KBM-7 (cell line): ENCODE data around the gene MAP4K1.
A peak's percentile ranks its signal among the peaks of the same experiment; 100 is the strongest.
"Not testable (repeated sequence)": the region's sequence is repeated elsewhere in the genome, so short reads cannot be mapped to it uniquely, and the experiment has no call there.

ENCODE experiments used
- DNase-seq: peaks from one replicate; pipeline ENCODE4 v3.0.0-alpha.2; 2015
- in situ Hi-C: fragments of 300-500 bp; cut with MboI; formaldehyde crosslinking; loops from 2 replicates; pipeline ENCODE4 v1.14.3; 2020; ENCODE audit warnings: low sequenced_read_pairs, low pct_unique_long_range_greater_than_20kb, mixed read lengths

MAP4K1 gene

DNA sequence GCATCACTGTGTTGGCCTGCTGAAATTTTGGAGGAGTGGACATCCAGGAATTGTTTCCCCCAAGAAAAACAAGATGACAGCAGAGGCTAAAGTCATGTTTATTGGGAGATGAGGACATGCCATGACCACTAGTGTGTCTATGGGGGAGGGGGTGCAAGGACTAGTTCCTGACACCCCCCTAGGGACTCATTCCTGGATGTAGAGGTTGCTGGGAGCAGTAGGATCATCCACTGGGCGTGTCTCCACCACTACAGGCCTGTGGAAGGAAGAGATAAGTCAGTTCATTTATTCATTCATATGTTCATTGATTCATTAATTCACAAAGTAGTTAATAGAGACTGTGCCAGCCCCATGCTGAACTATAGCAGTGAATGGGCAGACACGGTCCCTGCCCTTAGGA lies 30.2 kb downstream of the MAP4K1 start:
- in situ Hi-C loops: no loop called here
- DNase-seq: no peak

DNA sequence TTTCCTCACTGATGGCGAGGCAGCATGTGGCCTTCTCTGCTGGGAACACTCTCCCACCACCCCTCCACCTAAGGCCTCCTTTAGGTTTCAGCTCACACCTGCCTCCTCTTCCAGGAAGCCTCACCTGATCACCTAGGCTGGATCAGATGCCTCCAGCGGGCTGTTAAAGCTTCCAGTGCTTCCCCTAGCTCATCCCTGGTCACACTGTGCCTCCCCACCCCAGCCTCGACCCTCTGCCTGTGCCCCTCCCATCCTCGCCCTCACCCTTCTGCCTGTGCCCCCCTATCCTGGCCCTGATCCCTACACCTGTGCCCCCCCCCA lies 33.8 kb downstream of the MAP4K1 start:
- no peak for DNase-seq
- in situ Hi-C loops: no loop called here

DNA sequence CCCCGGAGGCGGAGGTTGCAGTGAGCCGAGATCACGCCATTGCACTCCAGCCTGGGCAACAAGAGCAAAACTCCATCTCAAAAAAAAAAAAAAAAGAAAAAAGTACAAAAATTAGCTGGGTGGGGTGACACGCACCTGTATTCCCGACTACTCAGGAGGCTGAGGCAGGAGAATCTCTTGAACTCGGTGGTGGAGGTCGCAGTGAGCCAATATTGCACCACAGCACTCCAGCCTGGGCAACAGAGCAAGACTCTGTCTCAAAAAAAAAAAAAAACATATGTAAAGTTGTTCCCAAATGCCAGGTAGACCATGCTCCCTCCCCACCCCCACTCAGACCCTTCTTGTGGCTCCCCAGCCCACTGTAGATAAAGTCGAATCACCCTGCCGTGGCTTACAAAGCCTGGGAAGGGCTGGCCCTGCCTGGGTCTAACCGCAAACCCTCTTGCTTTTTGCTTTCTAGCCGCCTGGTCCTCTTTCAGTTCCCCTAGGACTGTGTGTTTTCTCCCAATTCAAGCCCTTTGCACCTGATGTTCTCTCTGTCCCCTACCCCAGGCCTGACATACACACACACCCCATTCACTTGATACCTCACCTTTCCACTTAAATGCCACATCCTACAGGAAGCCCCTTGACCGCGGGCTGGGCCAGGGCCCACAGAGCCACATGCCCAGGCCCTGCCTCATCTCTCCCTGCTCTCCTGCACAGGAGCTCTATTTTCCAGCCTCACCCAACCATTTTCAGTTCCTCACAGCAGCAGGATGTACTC lies 34.4 kb downstream of the MAP4K1 start:
- no peak for DNase-seq
- in situ Hi-C loops: no loop called here

DNA sequence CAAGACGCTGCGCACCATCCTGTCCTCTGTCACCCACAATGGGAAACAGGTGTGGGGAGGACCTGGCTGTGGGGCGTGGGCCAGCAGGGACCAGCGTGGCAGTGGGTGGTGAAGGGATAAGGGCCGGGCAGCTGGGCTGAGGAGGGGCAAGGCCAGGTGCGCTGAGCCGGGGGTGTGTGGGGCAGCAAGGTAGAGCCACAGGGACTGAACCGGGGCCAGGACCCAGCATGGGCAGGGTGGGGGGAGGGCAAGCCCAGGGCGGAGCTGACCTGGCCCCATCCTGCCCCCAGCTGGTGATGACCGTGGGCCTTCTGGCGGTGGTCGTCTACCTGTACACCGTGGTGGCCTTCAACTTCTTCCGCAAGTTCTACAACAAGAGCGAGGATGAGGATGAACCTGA lies 37.7 kb downstream of the MAP4K1 start:
- no peak for DNase-seq
- in situ Hi-C loops: no loop called here

DNA sequence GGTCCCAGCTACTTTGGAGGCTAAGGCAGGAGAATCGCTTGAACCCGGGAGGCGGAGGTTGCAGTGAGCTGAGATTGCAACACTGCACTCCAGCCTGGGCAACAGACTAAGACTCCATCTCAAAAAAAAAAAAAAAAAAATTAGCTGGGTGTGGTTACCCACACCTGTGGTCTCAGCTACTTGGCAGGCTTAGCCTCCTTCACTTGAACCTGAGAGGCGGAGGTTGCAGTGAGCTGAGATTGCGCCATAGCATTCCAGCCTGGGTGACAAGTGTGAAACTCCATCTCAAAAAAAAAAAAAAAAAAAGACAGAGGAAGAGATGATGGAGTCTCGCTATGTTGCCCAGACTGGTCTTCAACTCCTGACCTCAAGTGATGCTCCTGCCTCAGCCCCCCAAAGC lies 38.4 kb downstream of the MAP4K1 start:
- in situ Hi-C loops, DNase-seq: not testable (repeated sequence)

DNA sequence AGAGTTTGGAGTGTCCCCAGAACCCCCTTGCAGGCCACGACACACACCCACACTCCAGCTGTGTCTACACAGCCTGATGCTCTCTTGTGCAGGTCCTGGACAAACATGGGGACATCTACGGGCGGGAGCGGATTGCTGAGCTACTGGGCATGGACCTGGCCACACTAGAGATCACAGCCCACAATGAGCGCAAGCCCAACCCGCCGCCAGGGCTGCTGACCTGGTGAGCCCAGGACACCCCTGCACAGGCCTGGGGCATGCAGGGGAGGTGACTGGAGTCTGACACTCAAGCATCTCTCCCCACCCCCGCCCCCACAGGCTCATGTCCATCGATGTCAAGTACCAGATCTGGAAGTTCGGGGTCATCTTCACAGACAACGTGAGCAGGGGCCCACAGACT lies 39.9 kb downstream of the MAP4K1 start:
- in situ Hi-C loops: no loop called here
- DNase-seq: no peak

DNA sequence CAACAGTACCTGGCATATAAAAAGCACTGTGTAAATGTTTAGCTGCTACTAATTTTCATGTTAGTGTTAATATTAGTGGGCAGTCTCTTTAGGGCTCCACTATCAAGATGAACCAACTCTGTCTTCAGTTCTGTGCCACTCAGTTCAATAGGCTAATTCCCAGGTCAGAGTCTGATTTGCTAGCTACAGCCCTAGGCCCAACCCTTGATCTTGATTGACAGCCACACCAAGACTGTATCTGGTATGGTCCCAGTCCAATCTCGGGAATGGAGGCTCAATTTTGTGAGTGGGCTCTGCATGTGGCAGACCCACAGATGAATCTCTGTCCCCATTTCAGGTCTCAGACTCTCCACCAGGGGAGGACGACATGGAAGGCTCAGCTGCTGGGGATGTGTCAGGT lies 46.1 kb downstream of the MAP4K1 start:
- in situ Hi-C loops: no loop called here
- no peak for DNase-seq

DNA sequence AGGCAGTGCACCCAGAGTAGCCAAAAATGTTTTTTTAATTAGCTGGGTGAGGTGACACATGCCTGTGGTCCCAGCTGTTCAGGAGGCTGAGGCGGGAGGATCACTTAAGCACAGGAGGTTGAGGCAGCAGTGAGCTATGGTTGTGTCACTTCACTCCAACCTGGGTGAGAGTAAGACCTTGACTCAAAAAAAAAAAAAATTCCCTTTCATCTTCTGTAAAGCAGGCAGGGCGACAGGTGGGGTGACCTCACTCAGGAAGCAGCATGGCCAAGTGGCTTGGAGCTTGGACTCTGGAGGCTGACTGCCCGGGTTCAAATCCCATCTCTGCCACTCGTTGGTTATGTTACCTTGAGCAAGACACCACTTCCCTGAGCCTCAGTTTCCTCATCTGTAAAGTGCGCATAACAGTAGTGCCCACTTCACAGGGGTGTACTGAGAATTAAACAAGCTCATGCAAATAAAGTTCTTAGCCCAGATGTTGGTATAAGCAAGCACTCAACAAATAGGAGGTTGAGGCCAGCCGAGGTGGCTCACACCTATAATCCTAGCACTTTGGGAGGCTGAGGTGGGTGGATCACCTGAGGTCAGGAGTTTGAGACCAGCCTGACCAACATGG lies 48.3 kb downstream of the MAP4K1 start:
- in situ Hi-C loops: no loop called here

DNA sequence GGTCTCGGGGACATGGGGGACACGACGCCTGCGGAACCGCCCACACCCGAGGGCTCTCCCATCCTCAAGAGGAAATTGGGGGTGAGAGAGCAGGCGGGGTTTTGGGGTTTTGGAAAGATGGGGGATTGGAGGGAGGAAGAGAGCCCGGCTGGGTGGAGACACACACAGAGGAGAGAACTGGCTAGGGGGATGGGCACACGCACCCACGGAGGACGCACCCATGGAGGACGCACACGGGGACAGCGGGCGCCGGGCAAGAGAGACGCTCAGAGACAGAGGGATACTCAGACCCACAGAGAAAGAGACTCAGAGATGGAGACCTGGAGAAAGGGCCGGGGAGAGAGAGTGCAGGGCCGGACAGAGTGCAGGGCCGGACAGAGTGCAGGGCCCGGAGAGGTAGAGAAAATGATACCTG lies 52.1 kb downstream of the MAP4K1 start:
- in situ Hi-C loops: no loop called here
- DNase-seq: no peak

More for the DNA sequence above, 48.3 kb downstream of the MAP4K1 start:
- no peak for DNase-seq

DNA sequence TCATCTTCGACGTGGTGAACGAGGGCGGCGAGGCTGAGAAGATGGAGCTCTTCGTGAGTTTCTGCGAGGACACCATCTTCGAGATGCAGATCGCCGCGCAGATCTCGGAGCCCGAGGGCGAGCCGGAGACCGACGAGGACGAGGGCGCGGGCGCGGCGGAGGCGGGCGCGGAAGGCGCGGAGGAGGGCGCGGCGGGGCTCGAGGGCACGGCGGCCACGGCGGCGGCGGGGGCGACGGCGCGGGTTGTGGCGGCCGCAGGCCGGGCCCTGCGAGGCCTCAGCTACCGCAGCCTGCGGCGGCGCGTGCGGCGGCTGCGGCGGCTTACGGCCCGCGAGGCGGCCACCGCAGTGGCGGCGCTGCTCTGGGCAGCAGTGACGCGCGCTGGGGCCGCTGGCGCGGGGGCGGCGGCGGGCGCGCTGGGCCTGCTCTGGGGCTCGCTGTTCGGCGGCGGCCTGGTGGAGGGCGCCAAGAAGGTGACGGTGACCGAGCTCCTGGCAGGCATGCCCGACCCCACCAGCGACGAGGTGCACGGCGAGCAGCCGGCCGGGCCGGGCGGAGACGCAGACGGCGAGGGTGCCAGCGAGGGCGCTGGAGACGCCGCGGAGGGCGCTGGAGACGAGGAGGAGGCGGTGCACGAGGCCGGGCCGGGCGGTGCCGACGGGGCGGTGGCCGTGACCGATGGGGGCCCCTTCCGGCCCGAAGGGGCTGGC lies 52.6 kb downstream of the MAP4K1 start:
- in situ Hi-C loops: no loop called here
- DNase-seq: no peak

DNA sequence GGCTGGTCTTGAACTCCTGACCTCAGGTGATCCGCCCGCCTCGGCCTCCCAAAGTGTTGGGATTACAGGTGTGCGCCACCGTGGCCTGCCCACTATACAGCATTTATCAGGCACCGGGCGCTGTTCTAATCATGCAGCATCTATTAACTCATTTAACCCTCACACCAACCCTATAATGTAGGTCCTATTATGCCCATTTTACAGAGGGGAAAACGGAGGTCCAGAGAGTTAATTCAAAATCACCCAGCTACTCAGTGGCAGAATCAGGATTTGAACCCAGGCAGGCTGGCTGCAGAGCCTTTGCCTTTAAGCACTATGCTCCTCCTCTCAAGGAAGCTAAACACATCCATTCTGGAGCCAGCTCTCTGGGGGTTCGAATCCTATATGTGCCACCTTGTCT lies 54.3 kb downstream of the MAP4K1 start:
- DNase-seq: no peak
- in situ Hi-C loops: no loop called here

DNA sequence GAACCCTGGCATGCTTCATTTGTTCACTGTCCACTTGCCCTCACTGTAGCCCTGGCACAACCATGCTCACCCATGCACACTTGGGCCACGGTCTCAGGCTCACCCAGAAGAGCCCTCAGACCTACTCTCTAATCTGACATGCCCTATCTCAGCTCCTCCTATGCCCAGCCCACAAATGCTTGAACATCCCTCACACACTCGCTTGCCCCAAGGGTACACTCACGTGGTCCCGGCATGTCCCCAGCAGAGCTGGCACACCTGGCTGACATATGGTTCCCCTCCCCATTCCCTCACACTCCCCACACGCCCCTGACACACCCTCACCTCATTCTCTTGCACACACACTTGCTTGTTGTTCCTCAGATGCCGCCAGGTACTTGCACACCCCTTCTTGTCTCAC lies 55.7 kb downstream of the MAP4K1 start:
- in situ Hi-C loops: no loop called here
- no peak for DNase-seq

DNA sequence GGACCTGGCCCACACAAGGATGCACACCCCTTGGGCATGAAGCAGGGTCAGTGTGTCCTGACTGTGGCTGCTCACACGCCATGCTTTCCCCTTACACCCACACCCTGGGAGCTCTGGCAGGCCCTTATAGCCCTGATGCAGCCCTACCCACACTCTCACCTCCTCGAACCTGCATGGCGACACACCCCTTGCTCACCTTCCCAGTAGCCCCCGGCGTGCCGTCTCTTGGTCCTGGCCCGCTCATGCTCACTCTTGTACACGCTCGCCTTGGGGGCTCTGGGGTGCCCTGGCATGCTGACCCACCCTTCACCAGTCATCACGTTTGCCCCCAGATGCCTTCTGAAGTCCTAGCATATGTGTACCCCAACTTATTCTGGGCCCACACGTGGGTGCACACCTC lies 56.1 kb downstream of the MAP4K1 start:
- in situ Hi-C loops: no loop called here
- DNase-seq: no peak

DNA sequence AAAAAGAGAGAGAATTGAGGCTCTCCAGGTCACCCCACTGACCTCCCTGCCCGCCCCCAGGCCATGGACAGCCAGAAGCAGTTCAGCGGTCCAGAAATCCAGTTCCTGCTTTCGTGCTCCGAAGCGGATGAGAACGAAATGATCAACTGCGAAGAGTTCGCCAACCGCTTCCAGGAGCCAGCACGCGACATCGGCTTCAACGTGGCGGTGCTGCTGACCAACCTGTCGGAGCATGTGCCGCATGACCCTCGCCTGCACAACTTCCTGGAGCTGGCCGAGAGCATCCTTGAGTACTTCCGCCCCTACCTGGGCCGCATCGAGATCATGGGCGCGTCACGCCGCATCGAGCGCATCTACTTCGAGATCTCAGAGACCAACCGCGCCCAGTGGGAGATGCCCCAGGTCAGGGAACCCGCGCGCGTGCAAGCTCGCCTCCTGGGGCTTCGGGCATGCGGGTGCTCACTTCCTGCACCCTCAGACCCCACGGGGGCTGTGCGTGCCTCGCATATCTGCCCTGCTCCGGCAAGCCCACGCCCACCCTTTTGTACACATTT lies 56.6 kb downstream of the MAP4K1 start:
- in situ Hi-C loops: no loop called here
- no peak for DNase-seq

DNA sequence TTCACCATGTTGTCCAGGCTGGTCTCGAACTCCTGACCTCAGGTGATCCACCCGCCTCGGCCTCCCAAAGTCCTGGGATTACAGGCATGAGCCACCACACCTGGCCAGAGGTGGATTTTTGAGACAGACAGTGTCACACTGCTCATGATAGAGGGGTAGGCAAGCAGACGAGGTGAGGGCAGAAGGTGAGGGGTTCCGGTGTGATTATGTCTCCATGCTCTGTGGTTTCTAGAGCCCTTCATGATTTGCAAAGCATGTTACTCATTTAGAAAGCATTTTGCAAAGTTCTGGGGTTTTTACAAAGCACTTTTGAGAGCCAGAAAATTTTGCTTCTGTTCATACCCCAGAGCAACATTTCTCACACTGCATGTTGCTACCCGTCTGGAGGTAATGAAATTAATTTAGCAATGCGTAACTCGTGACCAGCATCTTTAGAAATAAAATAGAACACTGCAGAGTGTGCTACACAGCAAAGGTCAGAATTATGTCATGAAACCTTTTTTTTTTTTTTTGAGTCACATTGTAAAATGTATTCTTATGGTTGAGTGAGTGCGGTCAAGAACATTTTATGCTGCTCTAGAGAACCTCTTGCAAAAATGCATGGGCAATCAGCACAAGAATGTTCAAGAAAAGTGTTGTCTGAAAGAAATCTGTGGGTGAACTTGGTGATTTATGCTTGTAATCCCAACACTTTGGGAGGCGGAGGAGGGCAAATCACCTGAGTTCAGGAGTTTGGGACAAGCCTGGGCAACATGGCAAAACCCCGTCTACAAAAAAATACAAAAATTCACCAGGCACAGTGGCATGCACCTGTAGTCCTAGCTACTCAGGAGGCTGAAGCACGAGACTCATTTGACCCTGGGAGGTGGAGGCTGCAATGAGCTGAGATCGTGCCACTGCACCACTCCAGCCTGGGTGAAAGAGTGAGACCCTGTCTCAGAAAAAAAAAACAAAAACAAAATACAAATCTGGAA lies 58.0 kb downstream of the MAP4K1 start:
- in situ Hi-C loops: no loop called here
- DNase-seq: no peak

DNA sequence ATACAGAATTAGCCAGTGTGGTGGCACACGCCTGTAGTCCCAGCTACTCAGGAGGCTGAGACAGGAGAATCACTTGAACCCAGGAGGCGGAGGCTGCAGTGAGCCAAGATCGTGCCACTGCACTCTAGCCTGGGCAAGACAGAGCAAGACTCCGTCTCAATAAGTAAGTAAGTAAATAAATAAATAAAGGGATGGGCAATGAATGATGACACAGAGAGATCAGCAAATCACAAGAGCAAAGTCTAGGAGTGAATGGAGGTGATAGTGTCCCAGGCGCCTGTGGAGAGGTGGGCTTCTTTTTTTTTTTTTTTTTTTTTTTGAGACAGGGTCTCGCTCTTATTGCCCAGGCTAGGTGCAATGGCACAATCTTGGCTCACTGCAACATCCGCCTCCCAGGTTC lies 58.8 kb downstream of the MAP4K1 start:
- DNase-seq, in situ Hi-C loops: not testable (repeated sequence)

DNA sequence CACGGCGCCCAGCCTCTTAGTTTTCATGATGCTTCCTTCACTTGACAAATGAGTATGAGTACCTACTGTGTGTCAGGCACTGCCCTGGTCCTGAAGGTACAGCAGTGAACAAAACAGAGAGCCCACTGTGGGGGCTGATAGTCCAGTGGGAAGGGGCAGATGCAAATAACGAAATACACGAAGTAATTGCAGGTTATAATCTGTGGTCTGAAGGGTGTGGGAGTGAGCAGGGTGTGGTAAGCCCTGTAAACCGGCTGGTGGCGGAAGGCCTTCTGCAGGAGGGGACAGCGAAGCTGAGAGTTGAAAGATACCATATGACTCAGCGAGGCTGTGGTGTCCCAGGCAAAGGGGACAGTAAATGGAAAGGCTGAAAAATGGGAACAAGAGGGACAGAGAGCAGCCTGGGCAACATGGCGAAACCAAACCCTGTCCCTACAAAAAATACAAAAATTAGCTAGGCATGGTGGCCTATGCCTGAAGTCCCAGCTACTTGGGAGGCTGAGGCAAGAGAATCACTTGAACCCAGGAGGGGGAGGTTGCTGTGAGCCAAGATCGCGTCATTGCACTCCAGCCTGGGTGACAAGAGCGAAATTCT lies 60.5 kb downstream of the MAP4K1 start:
- in situ Hi-C loops: no loop called here
- peak; percentile 82 for DNase-seq

DNA sequence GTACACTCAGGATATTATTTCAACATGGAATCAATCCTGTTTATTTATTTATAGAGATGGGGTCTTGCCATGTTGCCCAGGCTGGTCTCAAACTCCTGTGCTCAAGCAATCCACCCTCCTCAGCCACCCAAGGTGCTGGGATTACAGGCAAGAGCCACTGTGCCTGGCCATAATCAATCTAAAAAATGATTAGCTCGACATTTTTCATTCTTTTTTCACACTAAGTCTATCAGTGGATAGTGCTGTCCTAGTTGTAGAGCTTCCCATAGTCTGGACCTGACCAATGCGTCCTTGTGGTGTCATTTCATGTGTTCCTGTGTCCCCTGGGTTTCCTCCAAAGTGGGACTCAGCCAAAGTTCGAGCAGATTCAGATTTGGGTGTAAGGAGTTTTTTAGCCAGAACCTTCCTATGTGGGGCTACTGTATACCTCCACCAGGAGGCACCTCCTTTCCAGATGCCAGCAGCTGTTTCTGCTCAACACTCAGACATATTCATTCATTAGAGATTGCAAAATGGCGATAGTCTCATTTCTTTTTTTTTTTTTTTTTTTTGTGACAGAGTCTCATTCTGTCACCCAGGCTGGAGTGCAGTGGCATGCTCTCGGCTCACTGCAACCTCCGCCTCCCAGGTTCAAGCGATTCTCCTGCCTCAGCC lies 61.1 kb downstream of the MAP4K1 start:
- peak; percentile 38 for DNase-seq
- in situ Hi-C loops: no loop called here
